ENCODE data around the gene MACO1.
A peak's percentile ranks its signal among the peaks of the same experiment; 100 is the strongest.
"Not testable (repeated sequence)": the region's sequence is repeated elsewhere in the genome, so short reads cannot be mapped to it uniquely, and the experiment has no call there.

MACO1 gene

GRCh38 chr1:25430073-25430966, at the start of gene MACO1:
TSS of gene MACO1 (plus strand) at chr1:25430897. CDS start at chr1:25431099, 202 bp downstream.
- DNase-seq (ENCODE audit: low read depth) = peak; percentile 95

GRCh38 chr1:25382543-25382942, 48.2 kb upstream of the MACO1 start:
- not testable (repeated sequence) for DNase-seq (ENCODE audit: low read depth)

- not testable (repeated sequence) for DNase-seq (ENCODE audit: low read depth)
These were observed 47.6 kb upstream of the MACO1 start for GRCh38 chr1:25383090-25383489.

GRCh38 chr1:25383875-25384274, 46.8 kb upstream of the MACO1 start:
- DNase-seq (ENCODE audit: low read depth) = not testable (repeated sequence)

GRCh38 chr1:25387096-25387495, 43.6 kb upstream of the MACO1 start:
- not testable (repeated sequence) for DNase-seq (ENCODE audit: low read depth)

GRCh38 chr1:25388691-25389090, 42.0 kb upstream of the MACO1 start:
- DNase-seq (ENCODE audit: low read depth) = not testable (repeated sequence)

- DNase-seq (ENCODE audit: low read depth) = not testable (repeated sequence)
These were observed 41.0 kb upstream of the MACO1 start for GRCh38 chr1:25389721-25390120.

GRCh38 chr1:25392841-25393240, 37.9 kb upstream of the MACO1 start:
- DNase-seq (ENCODE audit: low read depth) = no peak

- DNase-seq (ENCODE audit: low read depth) = not testable (repeated sequence)
These were observed 33.1 kb upstream of the MACO1 start for GRCh38 chr1:25397549-25397948.

GRCh38 chr1:25398079-25398478, 32.6 kb upstream of the MACO1 start:
- not testable (repeated sequence) for DNase-seq (ENCODE audit: low read depth)

- DNase-seq (ENCODE audit: low read depth) = not testable (repeated sequence)
These were observed 27.5 kb upstream of the MACO1 start for GRCh38 chr1:25402947-25403803.

- not testable (repeated sequence) for DNase-seq (ENCODE audit: low read depth)
These were observed 24.9 kb upstream of the MACO1 start for GRCh38 chr1:25405731-25406305.

- not testable (repeated sequence) for DNase-seq (ENCODE audit: low read depth)
These were observed 20.9 kb upstream of the MACO1 start for GRCh38 chr1:25409641-25410427.

- DNase-seq (ENCODE audit: low read depth) = not testable (repeated sequence)
These were observed 17.6 kb upstream of the MACO1 start for GRCh38 chr1:25412872-25413623.

- DNase-seq (ENCODE audit: low read depth) = not testable (repeated sequence)
These were observed 16.5 kb upstream of the MACO1 start for GRCh38 chr1:25414157-25414556.

- DNase-seq (ENCODE audit: low read depth) = not testable (repeated sequence)
These were observed 16.1 kb upstream of the MACO1 start for GRCh38 chr1:25414578-25414977.

- not testable (repeated sequence) for DNase-seq (ENCODE audit: low read depth)
These were observed 13.4 kb upstream of the MACO1 start for GRCh38 chr1:25417280-25417679.

GRCh38 chr1:25419339-25419738, 11.4 kb upstream of the MACO1 start:
- DNase-seq (ENCODE audit: low read depth) = not testable (repeated sequence)

GRCh38 chr1:25420715-25421114, 10.0 kb upstream of the MACO1 start, which contains the start of gene RHCE:
TSS of gene RHCE (minus strand) at chr1:25420825. CDS start at chr1:25420786, 39 bp downstream.
- not testable (repeated sequence) for DNase-seq (ENCODE audit: low read depth)

- DNase-seq (ENCODE audit: low read depth) = not testable (repeated sequence)
These were observed 7.5 kb upstream of the MACO1 start for GRCh38 chr1:25423206-25423605.

All from HS-27A (cell line).